GM12878 (cell line): Measurements from ENCODE around the gene CRB2. TPM values are rescaled to one million over a fixed set of nuclear protein-coding genes. Genes with fewer than 3 reads are reported as not detected.

ENCODE experiments used
- ATAC-seq: fragments of 200-7000 bp; cut with Tn5 transposase; 3 replicates; pipeline ENCODE4 v1.9.1; 2020; ENCODE audit warnings: mild to moderate bottlenecking, moderate library complexity
- BruUV-seq: library from RNA; stranded (reverse); fragments of 400-500 nt; replicated peaks from 2 replicates; lab custom pipeline; 2021; lab: Mats Ljungman, UMichigan
- CTCF ChIA-PET: fragments of 300-600 bp; sonication (Branson Sonifier 250); formaldehyde crosslinking; extraction: SDS; loops from one replicate; lab custom pipeline; 2021; ENCODE audit warnings: inconsistent platforms; lab: Yijun Ruan, JAX
- POLR2A ChIA-PET: fragments of 350-600 bp; formaldehyde crosslinking; extraction: SDS; loops from one replicate; lab custom pipeline; 2021; ENCODE audit warnings: inconsistent platforms; lab: Charles Lee
- RAD21 ChIA-PET: fragments of 300-600 bp; sonication (Branson Sonifier 250); formaldehyde crosslinking; loops from one replicate; lab custom pipeline; 2023; ENCODE audit warnings: antibody characterized with exemption; ENCODE audit not compliant: unreplicated experiment; lab: Charles Lee
- SMC1A ChIA-PET: fragments of 300-600 bp; sonication (Branson Sonifier 250); formaldehyde crosslinking; loops from one replicate; lab custom pipeline; 2023; ENCODE audit not compliant: unreplicated experiment, uncharacterized antibody; lab: Charles Lee
- DNase-seq: peaks from one replicate; pipeline ENCODE4 v3.0.0-alpha.2; 2011; ENCODE audit warnings: low read depth, low spot score
- FAIRE-seq: peaks from 3 replicates; lab custom pipeline; 2011; peaks lifted over from hg19 to GRCh38; lab: Jason Lieb, UNC
- H2AFZ ChIP-seq: 2 replicates; pipeline ENCODE4 v1.6.0; 2011; ENCODE audit warnings: low read depth, low read length, control low read depth; ENCODE audit not compliant: control insufficient read depth
- H3K27ac ChIP-seq: 2 replicates; pipeline ENCODE4 v1.5.1; 2011; ENCODE audit warnings: control low read depth; ENCODE audit not compliant: control insufficient read depth, insufficient read depth
- H3K27me3 ChIP-seq, 2 experiments: replicated peaks in 1 of 2; 2 replicates each; pipeline versions ENCODE4 v1.6.0 to v1.6.1; 2011; ENCODE audit warnings: low read length in 1 of 2; ENCODE audit not compliant: control insufficient read depth in 2 of 2, insufficient read depth in 2 of 2
- H3K36me3 ChIP-seq, 2 experiments: 2 replicates each; pipeline ENCODE4 v1.5.1; 2011; ENCODE audit warnings: low read length in 1 of 2; ENCODE audit not compliant: control insufficient read depth in 2 of 2, insufficient read depth in 2 of 2
- H3K4me1 ChIP-seq: 2 replicates; pipeline ENCODE4 v1.6.1; 2011; ENCODE audit warnings: mild to moderate bottlenecking, low read length, moderate library complexity, mixed read lengths; ENCODE audit not compliant: control insufficient read depth, insufficient read depth
- H3K4me2 ChIP-seq: 2 replicates; pipeline ENCODE4 v1.6.0; 2011; ENCODE audit warnings: control low read depth; ENCODE audit not compliant: control insufficient read depth, insufficient read depth
- H3K4me3 ChIP-seq: fragments of 200-600 bp; sonication (generic); 2 replicates; pipeline ENCODE4 v1.5.1; 2016
- H3K79me2 ChIP-seq: 2 replicates; pipeline ENCODE4 v1.6.0; 2011; ENCODE audit warnings: low read length; ENCODE audit not compliant: control insufficient read depth, insufficient read depth
- H3K9ac ChIP-seq: 2 replicates; pipeline ENCODE4 v1.8.0; 2011; ENCODE audit warnings: low read length, control low read depth, mixed read lengths; ENCODE audit not compliant: control insufficient read depth, insufficient read depth
- H3K9me3 ChIP-seq: replicated peaks from 3 replicates; pipeline ENCODE4 v1.5.1; 2011; ENCODE audit warnings: mild to moderate bottlenecking, low read length; ENCODE audit not compliant: control insufficient read depth, insufficient read depth
- H4K20me1 ChIP-seq: 2 replicates; pipeline ENCODE4 v1.6.0; 2011; ENCODE audit not compliant: control insufficient read depth, insufficient read depth
- BACH1 ChIP-seq: fragments of 450-650 bp; IDR thresholded peaks from 2 replicates; pipeline ENCODE4 v1.6.1; 2017; ENCODE audit warnings: mild to moderate bottlenecking, borderline replicate concordance
- HCFC1 ChIP-seq: fragments of 150-350 bp; IDR thresholded peaks from 2 replicates; pipeline ENCODE4 v1.6.1; 2014; ENCODE audit warnings: low read length
- KDM1A ChIP-seq: fragments of 200-600 bp; sonication (generic); IDR thresholded peaks from 2 replicates; pipeline ENCODE4 v1.6.1; 2016; ENCODE audit warnings: borderline replicate concordance
- MEF2B ChIP-seq: fragments of 450-650 bp; IDR thresholded peaks from 2 replicates; pipeline ENCODE4 v1.6.1; 2018; ENCODE audit warnings: mild to moderate bottlenecking, moderate library complexity; ENCODE audit not compliant: partially characterized antibody, poor library complexity, severe bottlenecking
- PAX8 ChIP-seq: fragments of 450-650 bp; IDR thresholded peaks from 2 replicates; pipeline ENCODE4 v1.6.1; 2017; ENCODE audit warnings: mild to moderate bottlenecking, moderate library complexity
- PML ChIP-seq: IDR thresholded peaks from 2 replicates; pipeline ENCODE4 v1.6.1; 2012; ENCODE audit warnings: low read length, inconsistent platforms
- WGBS: methylation state at CpG from one replicate; pipeline ENCODE4 v1.1.6; 2016; ENCODE audit warnings: low lambda C conversion rate; ENCODE audit not compliant: insufficient replicate concordance, insufficient coverage; ENCODE audit errors: missing lambda C conversion rate; 5-methylcytosine and 5-hydroxymethylcytosine counted together
- in situ Hi-C: fragments of 300-500 bp; cut with MboI; formaldehyde crosslinking; loops from 9 replicates; pipeline ENCODE4 v1.14.3; 2018; ENCODE audit warnings: mixed read lengths
- intact Hi-C: fragments of 100-400 bp; cut with micrococcal nuclease; formaldehyde crosslinking; loops from one replicate; pipeline ENCODE4 v1.14.2; 2022; ENCODE audit not compliant: unreplicated experiment
- polyA plus RNA-seq, 11 experiments: library from polyadenylated mRNA; depleted of rRNA in 4 of 11; unstranded in 6 of 11; stranded (reverse) in 5 of 11; fragments of >200 nt; fragmentation: Nextera tagmentation in 4 of 11; fragmentation: Illumina TruSeq in 1 of 11; extraction: Ambion mirVana in 4 of 11; extraction: Trizol in 1 of 11; gene quantifications; 1 replicate in 1 of 11; 2 replicates in 10 of 11; pipeline versions ENCODE4 v1.2.1 to v1.2.3, GENCODE V29; 2011 to 2016; ENCODE audit warnings: inconsistent platforms in 2 of 11, missing spikeins in 2 of 11, low read depth in 1 of 11
- total RNA-seq, 4 experiments: library from RNA; depleted of rRNA in 3 of 4; stranded (reverse); fragments of >200 nt in 3 of 4; fragmentation: Illumina TruSeq in 1 of 4; extraction: Trizol in 1 of 4; gene quantifications; 2 replicates each; pipeline versions ENCODE4 v1.2.1 to v1.2.3, GENCODE V29; 2013 to 2021

Gene CRB2
- total and polyA plus RNA-seq, 10 of the 15 experiments (the other 5 are each of a cell fraction or from before 2014, with no cell fraction given) = 0.01 to 0.80 (median 0.23) TPM; not detected in 3

DNA sequence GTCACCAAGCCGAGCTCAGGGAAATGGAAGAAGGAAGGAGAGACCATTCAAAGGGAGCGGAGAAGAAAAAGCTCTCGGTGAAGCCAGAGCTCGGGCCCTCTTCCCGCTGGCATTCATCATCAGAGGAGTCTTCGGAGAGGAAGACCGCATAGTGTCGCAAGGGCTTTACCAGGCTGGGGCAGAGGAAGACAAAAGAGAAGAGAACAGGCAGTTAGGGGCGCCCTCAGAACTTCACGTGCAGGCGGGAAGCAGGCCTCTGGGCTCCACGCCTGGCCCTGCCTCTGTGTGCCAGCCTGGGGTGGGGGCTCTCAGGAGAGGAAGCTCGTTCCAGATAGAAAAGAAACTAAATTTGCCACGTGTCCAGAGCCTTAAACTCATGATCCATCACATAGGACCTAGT lies 31.7 kb downstream of the CRB2 start:
- no peak overlapping the region for H2AFZ ChIP-seq
- H3K27me3 ChIP-seq = no peaks in the 10 kb centered on the region
- H4K20me1 ChIP-seq = no peaks in the 10 kb centered on the region
- WGBS = 73% methylated on average over 13 of the region's 14 CpGs
- SMC1A ChIA-PET = interaction anchor here (4.7 kb wide), 1 partner anchor 34 kb away, joined by 21 read pairs; no protein-coding TSS in a partner anchor
- ATAC-seq (no peak), FAIRE-seq (no peak), DNase-seq (no peak)
- no peak for TF ChIP-seq HCFC1
- TF ChIP-seq PAX8 = no peak
- TF ChIP-seq MEF2B = no peak
- TF ChIP-seq BACH1 = no peak
- no peak overlapping the region for H3K27ac ChIP-seq
- BruUV-seq = no TSS peak
- no peaks in the 10 kb centered on the region for H3K4me1 ChIP-seq
- no peaks in the 10 kb centered on the region for H3K9me3 ChIP-seq
- CTCF ChIA-PET = interaction anchor here (0.6 to 5.8 kb wide), 4 partner anchors 13 to 654 kb away, joined by 3 to 58 read pairs (median 4); no protein-coding TSS in a partner anchor
- intact Hi-C loops = no loop called here
- in situ Hi-C loops = loop anchor here (5.0 kb wide), 1 partner anchor 35 kb away; no protein-coding TSS in a partner anchor
- H3K4me2 ChIP-seq = no peak overlapping the region
- H3K4me3 ChIP-seq = no peak overlapping the region
- H3K9ac ChIP-seq = no peak overlapping the region
- RAD21 ChIA-PET = interaction anchor here (0.8 to 1.2 kb wide), 2 partner anchors 35 to 125 kb away, joined by 3 to 4 read pairs; no protein-coding TSS in a partner anchor
- H3K36me3 ChIP-seq = no peaks in the 10 kb centered on the region
- POLR2A ChIA-PET = no interaction called here
- no peaks in the 10 kb centered on the region for H3K79me2 ChIP-seq

DNA sequence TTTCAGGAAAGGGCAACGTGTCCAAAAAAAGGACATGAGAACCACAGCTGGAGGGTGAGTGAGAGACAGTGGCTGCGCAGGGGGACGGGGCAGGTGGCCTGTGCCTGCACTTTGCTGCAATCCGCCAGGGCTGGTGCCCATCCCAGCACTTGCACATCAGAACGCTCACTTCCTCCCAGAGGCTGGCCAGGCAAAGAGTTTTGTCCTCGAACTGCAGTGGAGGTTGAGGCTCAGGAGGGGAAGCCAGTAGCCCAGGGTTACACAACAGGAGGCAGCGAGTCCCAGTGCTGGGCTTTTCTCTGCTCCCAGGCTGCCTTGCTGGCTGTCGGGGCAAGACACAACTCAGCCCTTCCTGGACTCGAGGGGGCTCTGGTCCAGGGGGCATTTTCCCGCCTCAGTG lies 33.1 kb downstream of the CRB2 start:
- no peak for TF ChIP-seq PML
- TF ChIP-seq KDM1A = no peak
- H4K20me1 ChIP-seq = no peaks in the 10 kb centered on the region
- no peaks in the 10 kb centered on the region for H3K9me3 ChIP-seq
- 58% methylated on average over 10 of the region's 10 CpGs for WGBS
- no peaks in the 10 kb centered on the region for H3K27me3 ChIP-seq
- no peak overlapping the region for H3K27ac ChIP-seq
- no peak overlapping the region for H3K4me3 ChIP-seq
- H3K4me2 ChIP-seq = no peak overlapping the region
- in situ Hi-C loops = loop anchor here (5.0 kb wide), 1 partner anchor 37 kb away; no protein-coding TSS in a partner anchor
- no TSS peak for BruUV-seq
- no peak for FAIRE-seq
- no peaks in the 10 kb centered on the region for H3K4me1 ChIP-seq
- no peaks in the 10 kb centered on the region for H3K79me2 ChIP-seq
- no peak overlapping the region for H3K9ac ChIP-seq
- intact Hi-C loops = no loop called here
- DNase-seq = no peak
- ChIA-PET SMC1A (no interaction called here), RAD21 (no interaction called here), POLR2A (no interaction called here), CTCF (interaction anchor here (5.8 kb wide), 1 partner anchor 35 kb away, joined by 58 read pairs; no protein-coding TSS in a partner anchor)
- no peak for ATAC-seq
- no peak overlapping the region for H2AFZ ChIP-seq
- no peaks in the 10 kb centered on the region for H3K36me3 ChIP-seq
